ENCODE measurements around the gene PPP1R26. TPM values are rescaled to one million over a fixed set of nuclear protein-coding genes. Genes with fewer than 3 reads are reported as not detected.

PPP1R26 gene
- total and polyA plus RNA-seq, 2 of the 13 experiments (the other 11 are each of a cell fraction or from before 2014, with no cell fraction given) = 8.6 to 11.6 TPM

GRCh38 chr9:135490980-135491464, 11.4 kb downstream of the PPP1R26 start (continued):
- TF ChIP-seq, protein P1, sequence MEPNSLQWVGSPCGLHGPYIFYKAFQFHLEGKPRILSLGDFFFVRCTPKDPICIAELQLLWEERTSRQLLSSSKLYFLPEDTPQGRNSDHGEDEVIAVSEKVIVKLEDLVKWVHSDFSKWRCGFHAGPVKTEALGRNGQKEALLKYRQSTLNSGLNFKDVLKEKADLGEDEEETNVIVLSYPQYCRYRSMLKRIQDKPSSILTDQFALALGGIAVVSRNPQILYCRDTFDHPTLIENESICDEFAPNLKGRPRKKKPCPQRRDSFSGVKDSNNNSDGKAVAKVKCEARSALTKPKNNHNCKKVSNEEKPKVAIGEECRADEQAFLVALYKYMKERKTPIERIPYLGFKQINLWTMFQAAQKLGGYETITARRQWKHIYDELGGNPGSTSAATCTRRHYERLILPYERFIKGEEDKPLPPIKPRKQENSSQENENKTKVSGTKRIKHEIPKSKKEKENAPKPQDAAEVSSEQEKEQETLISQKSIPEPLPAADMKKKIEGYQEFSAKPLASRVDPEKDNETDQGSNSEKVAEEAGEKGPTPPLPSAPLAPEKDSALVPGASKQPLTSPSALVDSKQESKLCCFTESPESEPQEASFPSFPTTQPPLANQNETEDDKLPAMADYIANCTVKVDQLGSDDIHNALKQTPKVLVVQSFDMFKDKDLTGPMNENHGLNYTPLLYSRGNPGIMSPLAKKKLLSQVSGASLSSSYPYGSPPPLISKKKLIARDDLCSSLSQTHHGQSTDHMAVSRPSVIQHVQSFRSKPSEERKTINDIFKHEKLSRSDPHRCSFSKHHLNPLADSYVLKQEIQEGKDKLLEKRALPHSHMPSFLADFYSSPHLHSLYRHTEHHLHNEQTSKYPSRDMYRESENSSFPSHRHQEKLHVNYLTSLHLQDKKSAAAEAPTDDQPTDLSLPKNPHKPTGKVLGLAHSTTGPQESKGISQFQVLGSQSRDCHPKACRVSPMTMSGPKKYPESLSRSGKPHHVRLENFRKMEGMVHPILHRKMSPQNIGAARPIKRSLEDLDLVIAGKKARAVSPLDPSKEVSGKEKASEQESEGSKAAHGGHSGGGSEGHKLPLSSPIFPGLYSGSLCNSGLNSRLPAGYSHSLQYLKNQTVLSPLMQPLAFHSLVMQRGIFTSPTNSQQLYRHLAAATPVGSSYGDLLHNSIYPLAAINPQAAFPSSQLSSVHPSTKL (CRISPR knock-in tag; IDR thresholded peaks at IDR 0.05) = peak; percentile 42; the same call in 1 of the 2 replicates
- TF ChIP-seq ADNP (CRISPR knock-in tag; IDR thresholded peaks at IDR 0.05) (no peak), DMTF1 (CRISPR knock-in tag; IDR thresholded peaks at IDR 0.05) (no peak), SETDB1 (CRISPR knock-in tag; IDR thresholded peaks at IDR 0.05; ENCODE audit: borderline replicate concordance) (no peak), U2AF2 (IDR thresholded peaks at IDR 0.05; ENCODE audit: low read depth, low read length) (no peak), ZNF672 (CRISPR knock-in tag; IDR thresholded peaks at IDR 0.05) (no peak; the same call in 1 of the 2 replicates), IKZF1 (IDR thresholded peaks at IDR 0.05) (no peak), SNRNP70 (IDR thresholded peaks at IDR 0.05; ENCODE audit: low read depth, low read length) (no peak), ZNF10 (CRISPR knock-in tag; IDR thresholded peaks at IDR 0.05; ENCODE audit: borderline replicate concordance, low read depth) (no peak), CAMTA2 (CRISPR knock-in tag; IDR thresholded peaks at IDR 0.05; ENCODE audit: borderline replicate concordance) (no peak), ZNF501 (CRISPR knock-in tag; IDR thresholded peaks at IDR 0.05) (0 out of 2 replicates have a peak, but pooled peaks have one; percentile 44), ZNF33A (CRISPR knock-in tag; IDR thresholded peaks at IDR 0.05; ENCODE audit: borderline replicate concordance) (no peak), HES4 (CRISPR knock-in tag; IDR thresholded peaks at IDR 0.05; ENCODE audit: borderline replicate concordance) (no peak), MLLT10 (CRISPR knock-in tag; IDR thresholded peaks at IDR 0.05) (no peak), ATF7-NPFF (CRISPR knock-in tag; IDR thresholded peaks at IDR 0.05; ENCODE audit: low read depth) (no peak), ZNF275 (CRISPR knock-in tag; IDR thresholded peaks at IDR 0.05; ENCODE audit: borderline replicate concordance) (no peak), ZNF841 (CRISPR knock-in tag; IDR thresholded peaks at IDR 0.05; ENCODE audit: borderline replicate concordance) (no peak)
- TF ChIP-seq, protein P2, sequence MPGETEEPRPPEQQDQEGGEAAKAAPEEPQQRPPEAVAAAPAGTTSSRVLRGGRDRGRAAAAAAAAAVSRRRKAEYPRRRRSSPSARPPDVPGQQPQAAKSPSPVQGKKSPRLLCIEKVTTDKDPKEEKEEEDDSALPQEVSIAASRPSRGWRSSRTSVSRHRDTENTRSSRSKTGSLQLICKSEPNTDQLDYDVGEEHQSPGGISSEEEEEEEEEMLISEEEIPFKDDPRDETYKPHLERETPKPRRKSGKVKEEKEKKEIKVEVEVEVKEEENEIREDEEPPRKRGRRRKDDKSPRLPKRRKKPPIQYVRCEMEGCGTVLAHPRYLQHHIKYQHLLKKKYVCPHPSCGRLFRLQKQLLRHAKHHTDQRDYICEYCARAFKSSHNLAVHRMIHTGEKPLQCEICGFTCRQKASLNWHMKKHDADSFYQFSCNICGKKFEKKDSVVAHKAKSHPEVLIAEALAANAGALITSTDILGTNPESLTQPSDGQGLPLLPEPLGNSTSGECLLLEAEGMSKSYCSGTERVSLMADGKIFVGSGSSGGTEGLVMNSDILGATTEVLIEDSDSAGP (CRISPR knock-in tag; IDR thresholded peaks at IDR 0.05; ENCODE audit: borderline replicate concordance) = peak; percentile 93
- TF ChIP-seq, protein P3, sequence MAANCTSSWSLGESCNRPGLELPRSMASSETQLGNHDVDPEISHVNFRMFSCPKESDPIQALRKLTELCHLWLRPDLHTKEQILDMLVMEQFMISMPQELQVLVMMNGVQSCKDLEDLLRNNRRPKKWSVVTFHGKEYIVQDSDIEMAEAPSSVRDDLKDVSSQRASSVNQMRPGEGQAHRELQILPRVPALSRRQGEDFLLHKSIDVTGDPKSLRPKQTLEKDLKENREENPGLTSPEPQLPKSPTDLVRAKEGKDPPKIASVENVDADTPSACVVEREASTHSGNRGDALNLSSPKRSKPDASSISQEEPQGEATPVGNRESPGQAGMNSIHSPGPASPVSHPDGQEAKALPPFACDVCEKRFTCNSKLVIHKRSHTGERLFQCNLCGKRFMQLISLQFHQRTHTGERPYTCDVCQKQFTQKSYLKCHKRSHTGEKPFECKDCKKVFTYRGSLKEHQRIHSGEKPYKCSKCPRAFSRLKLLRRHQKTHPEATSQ (CRISPR knock-in tag; IDR thresholded peaks at IDR 0.05; ENCODE audit: borderline replicate concordance) = no peak

Measured in HepG2 (cell line).